ENCODE data around the gene LOXL1. TPM values are rescaled to one million over a fixed set of nuclear protein-coding genes. Genes with fewer than 3 reads are reported as not detected.
A peak's percentile ranks its signal among the peaks of the same experiment; 100 is the strongest.

LOXL1 gene
- polyA plus RNA-seq, 3 donors = 0.07 TPM; not detected in 2

- Mint-ChIP-seq H3K9me3 (peaks cover 0 to 3% (median 0%) of the 10 kb centered on the region in 7 donors), H3K4me3 (peak overlapping the region; percentile 92 to 96), H3K4me1 (peaks cover 57% of the 10 kb centered on the region), H3K27me3 (ENCODE audit: low read depth in 3 of 3) (peaks cover 0 to 3% (median 0%) of the 10 kb centered on the region in 3 donors), H3K27ac (peak overlapping the region; percentile 91 to 96 (median 94)), H3K36me3 (peaks cover 15 to 22% of the 10 kb centered on the region in 2 donors)
- peaks cover 45 to 65% of the 10 kb centered on the region in 2 donors for H3K4me1 ChIP-seq (ENCODE audit: control insufficient read depth in 1 of 2, insufficient read depth in 2 of 2, low read length in 2 of 2)
- peak overlapping the region; percentile 76 to 94 for H3K27ac ChIP-seq (ENCODE audit: low read depth in 1 of 2, low read length in 2 of 2)
- peak overlapping the region; percentile 88 for H3K9ac ChIP-seq (ENCODE audit: insufficient read depth, low read length, poor library complexity, severe bottlenecking)
- H3K79me2 ChIP-seq (ENCODE audit: insufficient read depth, low read length) = peaks cover 68% of the 10 kb centered on the region
- peak overlapping the region; percentile 76 to 94 (median 90) for H3K4me3 ChIP-seq (replicated peaks in 1 of 3; ENCODE audit: low read depth in 2 of 3, low read length in 3 of 3)
- TF ChIP-seq CTCF (IDR thresholded peaks at IDR 0.05) = no peak
- DNase-seq = peak in 2 of 3 donors; percentile 14 to 30
- peak overlapping the region; percentile 90 for H2AFZ ChIP-seq (ENCODE audit: insufficient read depth, low read depth, low read length, poor library complexity, severe bottlenecking)
- H3K36me3 ChIP-seq (replicated peaks in 1 of 2; ENCODE audit: control insufficient read depth in 1 of 2, insufficient read depth in 2 of 2, low read length in 2 of 2) = peaks cover 19 to 24% of the 10 kb centered on the region in 2 donors
- under 1% methylated on average over 17 of the region's 18 CpGs for WGBS (ENCODE audit: insufficient coverage)
- no peaks in the 10 kb centered on the region for H3K27me3 ChIP-seq (ENCODE audit: control insufficient read depth in 2 of 2, insufficient read depth in 2 of 2, low read length in 2 of 2)
- H4K20me1 ChIP-seq (ENCODE audit: insufficient read depth, low read length) = peaks cover 30% of the 10 kb centered on the region
- intact Hi-C loops (cut with micrococcal nuclease) = loop anchor here in 1 of 2 donors (10.0 kb wide), 1 partner anchor 1450 kb away; no protein-coding TSS in a partner anchor
- H3K4me2 ChIP-seq (replicated peaks; ENCODE audit: extremely low read depth, low read length, poor library complexity, severe bottlenecking) = peak overlapping the region; percentile 98
- H3K9me3 ChIP-seq (replicated peaks in 1 of 2; ENCODE audit: control insufficient read depth in 1 of 2, insufficient read depth in 1 of 2, low read length in 2 of 2) = no peaks in the 10 kb centered on the region
Measured at GRCh38 chr15:73994912-73995622, 68.8 kb downstream of the LOXL1 start.

GRCh38 chr15:73996267-73996666 is 70.0 kb downstream of the LOXL1 start:
- H3K27me3 Mint-ChIP-seq (ENCODE audit: low read depth in 3 of 3) = peaks cover 0 to 3% (median 0%) of the 10 kb centered on the region in 3 donors
- H3K79me2 ChIP-seq (ENCODE audit: insufficient read depth, low read length) = peaks cover 75% of the 10 kb centered on the region
- WGBS (ENCODE audit: insufficient coverage) = no CpG with 5 or more reads among the region's 2 CpGs

More at GRCh38 chr15:73996267-73996666, 70.0 kb downstream of the LOXL1 start:
- intact Hi-C loops (cut with micrococcal nuclease) = loop anchor here in 1 of 2 donors (10.0 kb wide), 1 partner anchor 1449 kb away; no protein-coding TSS in a partner anchor
- peak overlapping the region; percentile 98 for H3K4me2 ChIP-seq (replicated peaks; ENCODE audit: extremely low read depth, low read length, poor library complexity, severe bottlenecking)
- H3K4me1 ChIP-seq (ENCODE audit: control insufficient read depth in 1 of 2, insufficient read depth in 2 of 2, low read length in 2 of 2) = peaks cover 43 to 62% of the 10 kb centered on the region in 2 donors
- no peak for TF ChIP-seq CTCF (IDR thresholded peaks at IDR 0.05)
- H2AFZ ChIP-seq (ENCODE audit: insufficient read depth, low read depth, low read length, poor library complexity, severe bottlenecking) = no peak overlapping the region
- Mint-ChIP-seq H3K36me3 (peaks cover 21 to 34% of the 10 kb centered on the region in 2 donors), H3K4me1 (peaks cover 55% of the 10 kb centered on the region), H3K9me3 (peaks cover 0 to 3% (median 0%) of the 10 kb centered on the region in 7 donors), H3K27ac (peak overlapping the region; percentile 80 to 96 (median 94)), H3K4me3 (peak overlapping the region; percentile 73 to 96)
- H3K27ac ChIP-seq (ENCODE audit: low read depth in 1 of 2, low read length in 2 of 2) = peak overlapping the region in 1 of 2 donors; percentile 94
- H3K9ac ChIP-seq (ENCODE audit: insufficient read depth, low read length, poor library complexity, severe bottlenecking) = peak overlapping the region; percentile 88
- no peaks in the 10 kb centered on the region for H3K27me3 ChIP-seq (ENCODE audit: control insufficient read depth in 2 of 2, insufficient read depth in 2 of 2, low read length in 2 of 2)
- H4K20me1 ChIP-seq (ENCODE audit: insufficient read depth, low read length) = peaks cover 42% of the 10 kb centered on the region
- peaks cover 21 to 36% of the 10 kb centered on the region in 2 donors for H3K36me3 ChIP-seq (replicated peaks in 1 of 2; ENCODE audit: control insufficient read depth in 1 of 2, insufficient read depth in 2 of 2, low read length in 2 of 2)
- DNase-seq = no peak
- no peaks in the 10 kb centered on the region for H3K9me3 ChIP-seq (replicated peaks in 1 of 2; ENCODE audit: control insufficient read depth in 1 of 2, insufficient read depth in 1 of 2, low read length in 2 of 2)
- H3K4me3 ChIP-seq (replicated peaks in 1 of 3; ENCODE audit: low read depth in 2 of 3, low read length in 3 of 3) = peak overlapping the region in 2 of 3 experiments; percentile 76 to 94

Measured in CD14-positive monocyte (primary cell).